Measurements from ENCODE around the gene FOLR1.
"Not testable (repeated sequence)": the region's sequence is repeated elsewhere in the genome, so short reads cannot be mapped to it uniquely, and the experiment has no call there.

Gene FOLR1

DNA sequence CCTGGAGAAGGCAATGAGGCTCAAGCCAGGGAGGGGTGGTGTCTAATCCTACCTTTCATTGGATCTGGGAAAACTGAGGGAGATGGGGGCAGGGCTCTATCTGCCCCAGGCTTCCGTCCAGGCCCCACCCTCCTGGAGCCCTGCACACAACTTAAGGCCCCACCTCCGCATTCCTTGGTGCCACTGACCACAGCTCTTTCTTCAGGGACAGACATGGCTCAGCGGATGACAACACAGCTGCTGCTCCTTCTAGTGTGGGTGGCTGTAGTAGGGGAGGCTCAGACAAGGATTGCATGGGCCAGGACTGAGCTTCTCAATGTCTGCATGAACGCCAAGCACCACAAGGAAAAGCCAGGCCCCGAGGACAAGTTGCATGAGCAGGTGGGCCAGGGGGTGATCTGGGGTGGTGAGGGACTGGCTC lies at the start of gene FOLR1:
Gene FOLR1, plus strand, starts transcription at position 180 of the 421 bp plus-strand sequence. Its CDS starts 34 bp downstream, at position 214.
- DNase-seq (ENCODE audit: low read depth in 2 of 3, low spot score in 2 of 3), result no peak

DNA sequence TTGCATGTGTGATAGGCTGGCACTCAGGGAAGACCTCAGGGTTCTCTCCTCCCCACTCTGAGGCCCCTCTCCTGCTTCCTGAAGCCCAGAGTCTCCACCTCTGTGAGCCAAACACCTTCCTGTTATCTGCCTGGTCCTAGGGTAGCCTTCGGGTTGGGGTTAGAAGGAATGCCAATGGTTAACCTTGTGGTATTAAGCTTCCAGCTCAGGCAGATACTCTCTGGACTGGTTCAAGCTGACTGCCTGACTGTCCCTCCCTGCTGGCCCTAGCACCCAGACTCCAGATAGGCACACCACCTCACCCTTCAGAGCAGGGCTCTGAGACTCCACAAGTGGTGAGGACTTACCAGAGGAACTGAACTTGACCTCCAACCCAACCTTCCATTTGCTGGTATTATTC lies 49.4 kb upstream of the FOLR1 start:
- DNase-seq (ENCODE audit: low read depth in 2 of 3, low spot score in 2 of 3), result not testable (repeated sequence)

DNA sequence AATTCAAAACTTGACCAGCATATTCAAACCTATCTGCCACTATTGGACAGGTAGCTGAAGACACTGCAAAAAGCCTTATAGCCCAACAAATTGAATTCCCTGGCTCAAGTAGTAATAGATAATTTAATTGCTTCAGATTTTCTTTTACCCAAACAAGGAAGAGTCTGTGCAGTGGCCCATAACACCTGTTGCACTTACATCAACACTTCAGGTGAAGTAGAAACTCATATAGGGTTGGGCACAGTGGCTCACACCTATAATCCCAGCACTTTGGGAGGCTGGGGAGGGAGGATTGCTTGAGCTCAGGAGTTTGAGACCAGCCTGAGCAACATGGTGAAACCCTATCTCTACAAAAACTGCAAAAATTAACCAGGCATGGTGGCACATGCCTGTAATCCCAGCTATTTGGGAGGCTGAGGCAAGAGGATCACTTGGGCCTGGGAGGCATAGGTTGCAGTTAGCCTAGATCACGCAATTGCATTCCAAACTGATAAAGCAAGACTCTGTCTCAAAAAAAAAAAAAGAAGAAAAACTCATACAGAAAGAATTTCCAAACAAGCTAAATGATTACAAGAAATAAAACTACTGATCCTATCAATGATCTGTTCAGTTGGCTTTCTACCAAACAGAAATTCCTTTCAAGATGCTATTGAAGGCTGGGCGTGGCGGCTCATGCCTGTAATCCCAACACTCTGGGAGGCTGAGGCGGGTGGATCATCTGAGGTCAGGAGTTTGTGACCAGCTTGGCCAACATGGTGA lies 47.0 kb upstream of the FOLR1 start:
- DNase-seq (ENCODE audit: low read depth in 2 of 3, low spot score in 2 of 3), result no peak

DNA sequence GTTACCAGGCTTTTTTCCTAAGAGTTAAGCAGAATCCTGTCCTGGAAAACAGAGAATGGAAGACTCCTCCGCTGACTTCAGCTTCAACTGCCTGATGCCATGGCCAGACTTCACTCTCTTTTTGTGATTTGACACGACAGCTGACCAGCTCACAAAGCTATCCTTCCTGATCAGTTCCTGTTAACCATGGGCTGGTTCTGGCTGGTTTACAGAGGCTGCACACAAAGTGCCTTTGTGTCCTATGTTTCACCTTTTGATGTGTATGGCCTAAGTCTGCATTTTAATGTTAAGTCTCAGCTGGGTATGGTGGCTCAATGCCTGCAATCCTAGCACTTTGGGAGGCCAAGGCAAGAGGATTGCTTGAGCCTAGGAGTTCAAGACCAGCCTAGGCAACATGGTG lies 45.3 kb upstream of the FOLR1 start:
- no peak for DNase-seq (ENCODE audit: low read depth in 2 of 3, low spot score in 2 of 3)

DNA sequence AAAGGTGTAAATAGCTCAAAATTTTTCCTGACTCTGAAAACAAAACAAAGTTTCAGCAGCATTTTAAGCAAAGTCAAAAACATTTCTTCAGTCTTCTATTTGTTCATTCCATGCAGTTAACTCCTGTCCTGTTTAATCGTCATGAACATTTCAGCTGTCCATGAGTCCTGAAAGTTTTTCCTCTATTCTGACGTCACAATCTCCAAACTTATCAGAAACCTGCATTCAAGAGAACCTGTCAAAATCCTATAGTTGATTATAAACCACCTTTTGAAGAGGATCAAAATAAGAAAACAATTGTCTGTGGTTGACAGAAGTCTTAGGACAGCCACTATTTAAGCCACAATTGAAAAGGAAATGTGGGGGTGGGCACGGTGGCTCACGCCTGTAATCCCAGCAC lies 41.1 kb upstream of the FOLR1 start:
- DNase-seq (ENCODE audit: low read depth in 2 of 3, low spot score in 2 of 3), result no peak

DNA sequence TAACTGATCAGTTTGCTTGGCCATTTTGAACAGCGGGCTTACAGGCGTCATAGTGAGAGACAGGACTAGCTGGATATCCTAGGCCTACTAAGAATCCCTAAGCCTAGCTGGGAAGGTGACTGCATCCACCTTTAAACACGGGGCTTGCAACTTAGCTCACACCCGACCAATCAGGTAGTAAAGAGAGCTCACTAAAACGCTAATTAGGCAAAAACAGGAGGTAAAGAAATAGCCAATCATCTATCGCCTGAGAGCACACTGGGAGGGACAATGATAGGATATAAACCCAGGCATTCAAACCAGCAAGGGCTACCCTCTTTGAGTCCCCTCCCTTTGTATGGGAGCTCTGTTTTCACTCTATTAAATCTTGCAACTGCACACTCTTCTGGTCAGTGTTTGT lies 38.1 kb upstream of the FOLR1 start:
- not testable (repeated sequence) for DNase-seq (ENCODE audit: low read depth in 2 of 3, low spot score in 2 of 3)

DNA sequence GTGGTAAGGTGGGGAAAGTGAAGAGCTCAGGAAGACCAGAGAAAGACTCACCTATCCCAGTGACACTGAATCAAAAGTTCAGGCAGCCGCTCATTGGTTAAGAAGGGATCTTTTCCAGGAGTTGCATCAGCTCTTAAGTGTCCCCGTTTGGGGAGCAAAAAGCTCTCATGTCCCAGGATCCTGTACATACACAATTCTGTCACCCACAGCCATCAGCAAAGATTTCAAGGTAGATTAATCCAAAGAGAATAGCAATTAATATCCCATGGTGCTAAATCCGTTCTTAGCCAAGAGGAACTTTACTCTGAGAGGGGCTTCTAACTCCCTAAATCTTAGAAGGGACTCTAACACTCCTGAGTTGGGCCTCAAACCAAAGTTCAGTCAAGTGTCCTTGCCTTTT lies 37.1 kb upstream of the FOLR1 start:
- no peak for DNase-seq (ENCODE audit: low read depth in 2 of 3, low spot score in 2 of 3)

DNA sequence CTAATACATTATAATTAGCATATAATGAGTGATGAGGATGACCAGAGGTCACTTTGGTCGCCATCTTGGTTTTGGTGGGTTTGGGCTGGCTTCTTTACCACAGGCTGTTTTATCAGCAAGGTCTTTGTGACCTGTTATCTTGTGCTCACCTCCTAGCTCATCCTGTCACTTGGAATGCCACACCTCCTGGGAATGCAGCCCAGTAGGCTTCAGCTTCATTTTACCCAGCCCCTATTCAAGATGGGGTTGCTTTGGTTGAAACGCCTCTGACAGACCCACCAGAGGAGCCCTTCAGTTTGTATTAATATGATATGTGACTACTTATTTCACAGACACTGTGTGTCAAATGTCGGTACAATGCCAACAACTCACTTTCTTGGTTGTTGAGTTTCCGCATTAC lies 36.2 kb upstream of the FOLR1 start:
- DNase-seq (ENCODE audit: low read depth in 2 of 3, low spot score in 2 of 3), result no peak

DNA sequence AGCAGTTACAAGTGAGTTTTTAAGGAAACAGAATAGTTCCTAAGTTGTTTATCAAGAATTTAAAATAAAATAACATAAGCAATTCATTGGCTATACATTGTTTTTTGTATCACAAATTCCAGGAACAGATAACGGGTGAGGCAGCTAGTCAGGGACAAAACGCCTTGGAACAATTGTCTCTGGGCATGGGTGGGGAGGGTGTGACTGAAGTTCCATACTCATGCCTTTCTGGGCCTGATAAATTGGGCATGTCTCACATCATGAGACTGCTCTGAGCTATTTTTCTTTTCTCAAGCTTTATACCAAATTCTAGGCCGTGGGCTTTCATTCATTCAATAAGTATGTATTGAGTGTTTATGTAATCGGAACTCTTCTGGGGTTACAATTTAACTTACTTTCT lies 34.8 kb upstream of the FOLR1 start:
- DNase-seq (ENCODE audit: low read depth in 2 of 3, low spot score in 2 of 3), result no peak

DNA sequence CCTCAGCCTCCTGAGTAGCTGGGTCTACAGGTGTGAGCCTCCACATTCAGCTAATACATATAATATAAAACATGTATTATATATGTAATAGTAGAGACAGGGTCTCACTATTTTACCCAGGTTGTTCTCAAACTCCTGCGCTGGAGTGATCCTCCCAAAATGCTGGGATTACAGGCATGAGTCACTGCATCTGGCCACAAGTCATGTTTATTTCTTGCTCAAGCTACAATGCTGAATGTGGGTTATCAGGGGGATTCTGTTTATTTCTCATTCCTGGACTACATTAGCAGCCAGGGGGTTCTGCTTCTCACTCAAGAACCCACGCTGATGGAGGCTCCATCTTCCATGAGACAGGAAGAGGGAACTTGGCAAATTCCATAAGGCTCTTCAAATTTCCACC lies 31.6 kb upstream of the FOLR1 start:
- DNase-seq (ENCODE audit: low read depth in 2 of 3, low spot score in 2 of 3), result no peak

DNA sequence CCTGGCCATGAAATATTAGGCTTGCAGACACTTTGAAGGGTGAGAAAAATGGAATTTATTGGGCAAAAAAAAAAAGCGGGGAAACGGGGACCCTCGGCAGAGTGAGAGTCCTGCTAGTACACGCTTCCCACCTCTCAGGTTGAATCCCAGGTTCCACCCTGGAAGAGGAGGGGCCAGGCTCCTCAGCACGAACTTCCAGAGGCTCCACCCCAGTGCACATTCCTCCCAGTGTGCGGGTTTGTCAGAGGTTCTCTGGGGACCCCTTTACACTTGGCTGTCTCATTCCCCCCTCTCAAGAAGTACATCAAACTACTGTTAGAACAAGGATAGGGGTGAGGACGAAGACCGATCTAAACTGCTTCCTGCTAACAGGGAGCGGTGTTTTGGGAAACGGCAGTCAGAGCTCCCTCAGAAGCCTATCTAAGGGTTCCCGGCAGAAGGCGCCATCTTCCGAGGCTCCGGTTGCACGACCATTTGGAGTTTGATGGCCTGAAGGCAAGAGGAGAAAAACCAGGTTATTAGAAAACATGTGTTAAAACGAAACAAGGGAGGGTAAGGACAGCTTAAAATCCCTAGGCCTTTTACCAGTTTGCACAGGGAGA lies 28.9 kb upstream of the FOLR1 start:
- DNase-seq (ENCODE audit: low read depth in 2 of 3, low spot score in 2 of 3), result no peak

DNA sequence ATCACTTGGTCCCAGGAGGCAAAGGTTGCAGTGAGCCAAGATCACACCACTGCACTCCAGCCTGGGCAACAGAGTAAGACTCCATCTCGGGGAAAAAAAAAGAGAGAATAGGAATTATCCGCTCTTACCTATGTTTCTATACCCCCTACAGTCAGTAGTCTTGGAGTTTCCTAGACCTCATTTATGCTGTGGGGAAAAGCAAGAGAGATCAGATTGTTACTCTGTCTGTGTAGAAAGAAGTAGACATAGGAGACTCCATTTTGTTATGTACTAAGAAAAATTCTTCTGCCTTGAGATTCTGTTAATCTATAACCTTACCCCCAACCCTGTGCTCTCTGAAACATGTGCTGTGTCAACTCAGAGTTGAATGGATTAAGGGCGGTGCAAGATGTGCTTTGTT lies 27.8 kb upstream of the FOLR1 start:
- not testable (repeated sequence) for DNase-seq (ENCODE audit: low read depth in 2 of 3, low spot score in 2 of 3)

DNA sequence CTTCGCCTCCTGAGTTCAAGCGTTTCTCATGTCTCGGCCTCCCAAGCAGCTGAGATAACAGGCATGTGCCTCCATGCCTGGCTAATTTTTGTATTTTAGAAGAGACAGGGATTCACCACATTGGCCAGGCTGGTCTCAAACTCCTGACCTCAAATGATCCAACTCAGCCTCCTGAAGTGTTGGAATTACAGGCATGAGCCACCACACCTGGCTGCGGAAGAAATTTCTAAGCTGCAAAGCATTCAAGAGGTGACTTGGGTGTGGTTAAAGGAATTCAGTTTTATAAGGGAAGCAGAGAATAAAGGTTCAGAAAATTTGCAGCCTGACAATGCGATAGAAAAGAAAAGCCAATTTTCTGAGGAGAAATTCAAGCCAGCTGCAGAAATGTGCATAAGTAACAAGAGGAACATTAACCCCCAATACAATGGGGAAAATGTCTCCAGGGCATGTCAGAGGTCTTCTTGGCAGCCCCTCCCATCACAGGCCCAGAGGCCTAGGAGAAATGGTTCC lies 22.8 kb upstream of the FOLR1 start:
- DNase-seq (ENCODE audit: low read depth in 2 of 3, low spot score in 2 of 3), result not testable (repeated sequence)

DNA sequence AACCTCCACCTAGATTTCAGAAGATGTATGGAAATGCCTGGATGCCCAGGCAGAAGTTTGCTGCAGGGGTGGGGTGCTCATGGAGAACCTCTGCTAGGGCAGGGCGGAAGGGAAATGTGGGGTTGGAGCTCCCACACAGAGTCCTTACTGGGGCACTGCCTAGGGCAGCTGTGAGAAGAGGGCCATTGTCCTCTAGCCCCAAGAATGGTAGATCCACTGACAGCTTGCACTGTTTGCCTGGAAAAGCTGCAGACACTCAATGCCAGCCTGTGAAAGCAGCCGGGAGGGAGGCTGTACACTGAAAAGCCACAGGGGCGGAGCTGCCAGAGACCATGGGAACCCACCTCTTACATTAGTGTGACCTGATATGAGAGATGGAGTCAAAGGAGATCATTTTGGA lies 22.2 kb upstream of the FOLR1 start:
- DNase-seq (ENCODE audit: low read depth in 2 of 3, low spot score in 2 of 3), result not testable (repeated sequence)

DNA sequence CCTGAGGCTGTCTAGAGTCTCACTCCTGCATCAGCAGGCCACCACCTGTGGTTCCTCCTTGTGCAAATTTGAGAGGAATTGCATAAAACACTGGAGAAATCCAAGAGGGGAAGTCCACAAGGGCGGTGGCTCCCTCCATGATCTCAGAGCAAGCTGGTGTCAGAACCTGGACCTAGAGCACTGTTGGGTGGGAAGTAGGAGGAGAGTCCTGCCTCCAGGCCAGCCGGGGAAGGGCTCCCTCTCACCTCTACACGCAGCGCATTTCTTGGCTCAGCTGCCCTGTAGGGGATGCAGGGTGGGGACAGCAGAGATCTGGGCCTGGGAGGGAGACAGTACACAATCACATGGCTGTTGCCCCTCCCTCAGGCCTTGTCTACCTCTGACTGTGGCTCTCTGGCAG lies 19.9 kb upstream of the FOLR1 start:
- DNase-seq (ENCODE audit: low read depth in 2 of 3, low spot score in 2 of 3), result not testable (repeated sequence)

DNA sequence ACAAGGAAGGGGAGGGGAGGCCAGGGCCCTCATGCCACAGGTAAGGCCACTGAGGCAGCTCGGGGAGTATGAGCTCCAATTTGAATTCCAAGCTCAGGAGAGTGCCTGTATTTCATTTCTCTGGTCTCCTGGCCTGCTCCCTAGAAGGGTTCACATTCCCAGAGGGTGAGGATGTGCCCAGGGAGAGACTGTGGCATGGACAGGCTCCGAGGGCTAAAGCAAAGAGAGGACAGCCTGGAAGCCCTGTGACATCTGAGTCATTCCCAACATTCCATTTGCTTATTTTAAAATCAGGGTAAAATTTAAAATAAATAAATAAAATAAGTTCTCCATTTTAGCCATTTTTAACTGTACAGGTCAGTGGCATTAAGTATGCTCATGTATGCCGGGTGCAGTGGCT lies 18.6 kb upstream of the FOLR1 start:
- DNase-seq (ENCODE audit: low read depth in 2 of 3, low spot score in 2 of 3), result no peak

DNA sequence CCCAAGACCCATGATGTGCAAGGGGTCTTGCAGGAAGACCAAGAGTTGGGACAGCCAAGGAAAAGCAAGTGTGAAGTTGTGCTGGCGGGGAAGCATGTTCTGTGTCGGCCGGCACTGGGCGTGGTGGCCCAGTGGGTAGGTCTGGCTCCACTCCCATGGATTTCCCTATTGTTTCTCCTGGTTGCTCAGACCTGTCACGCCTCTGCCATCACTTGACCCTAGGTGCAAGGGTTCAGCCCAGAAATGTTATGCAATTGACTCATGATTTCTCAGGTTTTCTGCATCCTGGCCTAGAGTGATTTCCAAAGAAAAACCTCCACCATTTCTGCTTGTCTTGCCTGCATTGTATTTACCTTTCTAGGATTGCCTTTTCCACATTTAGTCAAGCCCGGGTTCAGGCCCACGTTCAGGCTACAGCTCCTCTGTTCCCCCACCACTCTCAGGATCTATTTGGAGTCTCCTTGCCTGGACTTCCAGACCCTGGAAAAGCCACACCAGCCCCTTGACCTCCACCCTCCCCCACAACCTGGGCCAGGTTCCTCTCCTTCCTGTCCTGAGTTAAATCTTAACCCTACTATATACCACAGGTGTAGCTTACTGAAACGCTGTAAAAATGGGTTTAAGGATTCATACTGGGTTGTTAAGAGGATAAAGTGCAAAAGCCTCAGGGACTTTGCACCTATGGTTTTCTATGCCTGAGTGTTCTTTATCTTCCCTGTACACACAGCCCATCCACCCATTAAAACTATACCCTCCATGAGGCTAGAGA lies 17.5 kb upstream of the FOLR1 start:
- no peak for DNase-seq (ENCODE audit: low read depth in 2 of 3, low spot score in 2 of 3)

DNA sequence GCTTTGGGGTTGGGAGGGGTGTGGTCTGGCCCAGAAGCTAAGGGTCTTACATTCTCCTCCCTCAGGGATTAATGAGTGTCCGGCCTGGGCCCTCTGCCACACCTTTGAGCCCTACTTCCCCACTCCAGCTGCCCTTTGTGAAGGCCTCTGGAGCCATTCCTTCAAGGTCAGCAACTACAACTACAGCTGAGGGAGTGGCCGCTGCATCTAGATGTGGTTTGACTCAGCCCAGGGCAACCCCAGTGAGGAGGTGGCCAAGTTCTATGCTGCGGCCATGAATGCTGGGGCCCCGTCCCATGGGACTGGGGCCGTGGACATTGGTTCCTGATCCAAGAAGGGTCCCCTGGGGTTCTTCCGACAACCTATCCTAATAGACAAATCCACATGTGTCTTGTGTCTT lies 14.3 kb upstream of the FOLR1 start:
- no peak for DNase-seq (ENCODE audit: low read depth in 2 of 3, low spot score in 2 of 3)

DNA sequence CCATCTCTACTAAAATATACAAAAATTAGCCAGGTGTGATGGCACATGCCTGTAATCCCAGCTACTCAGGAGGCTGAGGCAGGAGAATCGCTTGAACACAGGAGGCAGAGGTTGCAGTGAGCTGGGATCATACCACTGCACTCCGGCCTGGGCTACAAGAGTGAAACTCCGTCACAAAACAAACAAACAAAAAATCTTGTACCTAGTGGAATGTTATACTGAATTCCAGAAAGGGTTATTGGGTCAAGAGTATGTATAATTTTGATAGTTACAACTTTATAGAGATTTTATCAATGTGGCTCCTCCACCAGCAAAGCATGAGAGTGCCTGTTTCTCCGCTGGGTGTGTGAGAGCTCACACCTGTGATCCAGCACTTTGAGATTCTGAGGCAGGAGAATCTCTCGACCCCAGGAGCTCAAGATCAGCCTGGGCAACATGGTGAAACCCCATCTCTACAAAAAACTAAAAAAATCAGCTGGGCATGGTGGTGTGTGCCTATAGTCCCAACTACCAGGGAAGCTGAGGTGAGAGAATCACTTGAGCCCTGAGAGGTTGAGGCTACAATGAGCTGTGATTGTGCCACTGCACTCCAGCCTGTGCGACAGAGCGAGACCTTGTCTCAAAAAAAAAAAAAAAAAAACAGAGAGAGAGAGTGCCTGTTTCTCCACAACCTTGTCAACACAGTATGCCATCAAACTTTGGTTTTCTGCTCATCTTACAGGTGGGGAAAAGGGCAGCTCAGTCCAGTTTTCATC lies 12.7 kb upstream of the FOLR1 start:
- no peak for DNase-seq (ENCODE audit: low read depth in 2 of 3, low spot score in 2 of 3)

DNA sequence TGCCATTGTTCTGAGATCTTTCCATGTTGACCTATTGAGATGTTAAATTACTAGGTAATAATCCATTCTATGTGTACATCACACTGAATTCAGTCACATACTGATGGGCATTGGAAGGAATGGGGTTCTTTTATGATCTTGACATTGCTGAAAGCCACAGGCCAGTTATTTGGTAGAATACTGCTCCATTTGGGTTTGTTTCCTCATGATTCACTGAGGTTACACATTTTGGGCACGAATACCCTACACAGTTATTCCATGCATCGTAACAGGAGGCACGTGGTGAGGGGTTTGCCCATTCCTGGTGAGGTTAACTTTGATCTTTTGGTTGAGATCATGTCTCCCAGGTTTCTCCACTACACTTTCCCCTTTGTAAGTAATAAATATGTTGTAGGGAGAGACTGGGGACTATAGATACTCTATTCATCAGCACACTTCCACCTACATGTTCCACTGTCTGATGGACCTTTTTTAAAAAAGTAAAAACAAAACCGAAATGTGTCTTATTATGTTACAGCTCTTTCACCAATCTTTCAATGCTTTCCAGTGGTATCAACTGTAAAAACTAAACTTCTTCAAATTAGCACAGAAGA lies 12.0 kb upstream of the FOLR1 start:
- DNase-seq (ENCODE audit: low read depth in 2 of 3, low spot score in 2 of 3), result no peak
